ENCODE data around the gene TOX2.
A peak's percentile ranks its signal among the peaks of the same experiment; 100 is the strongest.
"Not testable (repeated sequence)": the region's sequence is repeated elsewhere in the genome, so short reads cannot be mapped to it uniquely, and the experiment has no call there.

The TOX2 gene

DNA sequence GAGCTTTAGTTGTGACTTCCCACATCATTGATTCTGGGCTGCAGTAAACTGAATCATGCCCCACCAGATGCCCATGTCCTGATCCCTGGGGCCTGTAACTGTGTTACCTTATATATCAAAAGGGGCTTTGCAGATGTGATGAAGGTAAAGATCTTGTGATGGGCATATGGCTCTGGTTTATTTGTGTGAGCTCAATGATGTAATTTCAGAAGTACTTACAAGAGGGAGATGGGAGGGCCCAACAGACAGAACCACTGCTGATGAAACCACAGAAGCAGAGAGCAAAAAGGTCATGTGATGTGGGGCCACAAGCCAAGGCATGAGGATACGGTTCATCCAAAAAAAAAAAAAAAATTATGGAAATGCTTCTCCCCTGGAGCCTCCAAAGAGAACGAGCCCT is 118.7 kb downstream of the TOX2 start:
- no peak for DNase-seq (ENCODE audit: low read depth)

DNA sequence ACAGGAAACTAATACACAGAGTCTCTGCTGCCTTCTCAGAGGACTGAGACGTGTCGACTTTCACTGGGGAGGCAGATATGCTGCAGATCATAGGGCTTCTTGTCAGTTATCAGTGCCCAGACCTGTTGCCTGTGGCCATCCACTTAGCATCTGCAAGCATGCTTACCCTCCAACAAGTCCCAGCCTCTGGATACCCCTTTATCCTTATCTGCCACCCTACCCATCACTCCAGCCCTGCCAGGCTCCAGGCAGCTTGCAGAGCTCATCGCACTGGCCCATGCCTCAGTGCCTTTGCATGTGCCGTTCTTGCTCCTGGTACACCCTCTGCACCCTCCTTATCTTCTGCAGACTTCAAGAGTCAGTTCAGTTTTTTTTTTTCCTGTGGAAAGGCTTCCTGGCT is 119.2 kb downstream of the TOX2 start:
- DNase-seq (ENCODE audit: low read depth) = no peak

DNA sequence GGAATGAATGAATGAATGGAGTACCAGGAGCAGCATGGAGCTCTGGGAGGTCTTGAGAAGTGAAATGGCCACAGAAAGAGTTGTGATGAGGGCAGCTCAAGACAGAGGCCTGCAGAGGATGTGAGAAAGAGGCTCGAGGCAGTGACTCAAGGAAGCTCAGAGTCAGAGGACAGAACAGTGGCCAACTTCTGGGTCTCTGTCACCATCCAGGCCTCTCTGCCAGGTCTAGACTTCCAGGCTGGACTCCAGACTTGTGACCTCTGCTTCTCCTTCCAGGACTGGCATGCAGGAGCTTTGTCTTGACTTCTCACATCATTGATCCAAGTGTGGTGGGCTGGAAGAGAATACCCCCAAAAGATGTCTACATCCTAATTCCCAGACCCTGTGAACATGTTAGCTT is 119.8 kb downstream of the TOX2 start:
- DNase-seq (ENCODE audit: low read depth) = no peak

DNA sequence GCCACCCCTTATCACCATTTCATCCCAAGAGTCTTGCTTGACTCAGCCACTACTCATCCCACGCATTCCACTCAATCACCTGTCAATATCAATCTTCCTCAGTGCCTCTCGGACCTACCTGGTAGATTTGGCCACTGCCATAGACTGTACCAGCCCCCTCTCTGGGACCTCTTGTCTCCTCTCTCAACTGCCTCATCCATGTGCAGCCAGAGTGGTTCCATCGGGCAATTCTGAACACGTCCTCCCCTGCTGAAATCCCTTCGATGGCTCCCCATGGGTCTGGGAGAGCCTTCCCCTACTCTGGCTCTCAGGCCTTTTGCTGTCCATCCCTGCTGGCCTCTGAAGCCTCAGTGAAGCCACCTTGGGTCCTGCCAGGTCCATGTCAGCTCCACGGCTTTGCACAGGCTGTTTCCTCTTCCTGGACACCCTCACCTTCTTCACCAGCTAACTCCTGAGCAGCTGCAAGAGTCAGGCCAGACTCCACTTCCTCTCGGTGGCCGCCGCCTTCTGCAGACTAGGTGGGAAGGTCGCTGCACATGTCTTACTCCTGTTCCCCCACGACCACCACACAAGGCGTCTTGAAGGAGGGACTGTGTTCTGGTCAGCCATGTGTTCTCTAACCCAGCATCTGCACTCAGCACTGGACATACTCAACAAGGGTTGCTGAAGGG is 120.4 kb downstream of the TOX2 start:
- no peak for DNase-seq (ENCODE audit: low read depth)

DNA sequence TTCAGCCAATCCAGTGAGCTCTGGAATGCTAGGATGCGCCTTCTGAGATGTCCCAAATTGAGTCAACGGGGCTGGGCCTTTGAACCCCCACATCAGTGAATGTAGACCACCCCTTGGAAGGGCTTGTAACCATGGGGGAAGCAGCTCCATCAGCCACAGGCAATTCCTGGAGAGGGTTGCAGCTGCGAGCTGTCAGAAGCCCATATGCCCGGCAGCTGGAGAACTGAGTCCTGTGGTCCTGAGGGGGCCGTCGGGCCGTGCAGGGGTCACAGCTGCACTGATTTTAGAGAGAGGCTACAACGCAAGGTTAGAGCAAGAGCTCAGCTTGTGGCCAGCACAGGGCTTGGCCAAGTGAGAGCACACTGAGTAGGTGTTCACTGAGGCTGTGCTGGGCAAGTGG is 121.3 kb downstream of the TOX2 start:
- no peak for DNase-seq (ENCODE audit: low read depth)

DNA sequence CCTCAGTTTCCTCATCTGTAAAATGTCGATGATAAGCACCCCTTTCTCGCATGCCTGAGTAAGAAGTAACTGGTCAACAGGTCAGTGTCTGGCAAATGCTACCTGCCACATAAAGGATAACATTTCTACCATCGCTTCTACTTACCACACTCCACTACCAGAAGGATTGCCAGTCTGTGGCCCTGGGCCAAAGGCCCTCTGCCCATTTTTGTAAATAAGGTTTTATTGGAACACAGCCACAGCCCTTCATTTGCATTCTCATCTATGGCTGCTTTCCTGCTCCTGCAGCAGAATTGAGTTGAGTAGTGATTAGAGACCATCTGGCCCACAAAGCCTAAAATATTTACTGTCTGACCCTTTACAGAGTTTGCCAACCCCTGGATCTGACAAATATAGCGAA is 121.8 kb downstream of the TOX2 start:
- no peak for DNase-seq (ENCODE audit: low read depth)

DNA sequence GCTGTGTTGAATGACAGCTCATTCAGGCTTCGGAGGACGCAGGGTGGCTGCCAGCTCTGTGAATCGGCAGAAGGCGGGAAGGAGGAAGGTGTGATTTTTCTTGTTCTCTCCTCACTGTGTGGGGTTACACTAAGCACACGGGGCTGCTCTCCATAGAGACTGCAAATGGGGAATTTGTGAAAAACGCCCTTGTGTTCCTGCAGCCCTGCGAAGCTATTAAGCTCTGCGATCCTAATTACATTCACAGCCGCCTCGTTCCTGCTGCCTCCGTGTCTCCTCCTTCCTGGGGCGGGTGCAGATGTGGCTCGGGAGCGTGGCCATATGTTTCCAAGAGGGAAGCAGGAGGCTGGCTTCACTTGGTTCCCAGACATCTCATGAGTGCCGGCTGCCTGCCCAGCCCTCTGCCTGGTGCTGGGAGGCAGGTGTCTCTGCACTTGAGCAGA is 124.0 kb downstream of the TOX2 start:
- DNase-seq (ENCODE audit: low read depth) = no peak

DNA sequence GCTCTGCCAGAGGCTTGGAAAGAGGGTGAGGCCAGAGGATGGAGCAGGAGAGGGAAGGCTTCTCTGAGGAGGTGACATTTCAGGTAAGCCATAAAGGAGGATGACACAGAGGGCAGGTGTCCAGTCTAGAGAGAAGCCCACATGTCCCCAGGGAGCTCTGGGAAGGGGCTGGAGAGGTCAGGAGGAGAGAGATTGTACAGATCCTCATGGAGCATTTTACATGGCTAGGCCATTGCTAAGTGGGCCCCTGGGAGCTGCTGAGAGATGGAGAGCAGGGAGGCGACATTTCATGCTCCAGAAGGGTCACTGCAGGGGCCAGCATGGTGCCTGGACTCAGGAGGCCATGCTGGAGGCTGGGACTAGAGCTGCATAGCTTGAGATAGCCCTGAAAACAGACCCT is 124.5 kb downstream of the TOX2 start:
- DNase-seq (ENCODE audit: low read depth) = no peak

DNA sequence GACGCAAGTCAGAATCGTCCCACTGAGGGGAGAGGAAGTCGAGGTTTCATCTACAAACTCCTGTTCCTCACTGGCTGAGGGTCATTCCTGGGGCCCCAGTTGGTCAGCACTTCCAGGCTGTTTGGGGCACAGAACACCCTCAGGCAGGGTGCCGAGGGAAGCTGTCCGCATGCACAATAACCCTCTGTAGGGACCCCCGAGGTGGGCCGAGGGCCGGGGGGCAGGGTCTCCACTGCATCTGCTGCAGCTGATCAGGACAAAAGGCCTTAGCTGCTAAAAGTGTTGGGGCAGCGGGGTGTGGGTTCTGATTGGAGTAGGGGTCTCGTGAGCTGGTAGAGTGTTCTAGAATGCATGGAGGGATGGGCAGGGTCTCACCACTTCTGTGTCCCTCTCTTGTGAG is 125.1 kb downstream of the TOX2 start:
- no peak for DNase-seq (ENCODE audit: low read depth)

DNA sequence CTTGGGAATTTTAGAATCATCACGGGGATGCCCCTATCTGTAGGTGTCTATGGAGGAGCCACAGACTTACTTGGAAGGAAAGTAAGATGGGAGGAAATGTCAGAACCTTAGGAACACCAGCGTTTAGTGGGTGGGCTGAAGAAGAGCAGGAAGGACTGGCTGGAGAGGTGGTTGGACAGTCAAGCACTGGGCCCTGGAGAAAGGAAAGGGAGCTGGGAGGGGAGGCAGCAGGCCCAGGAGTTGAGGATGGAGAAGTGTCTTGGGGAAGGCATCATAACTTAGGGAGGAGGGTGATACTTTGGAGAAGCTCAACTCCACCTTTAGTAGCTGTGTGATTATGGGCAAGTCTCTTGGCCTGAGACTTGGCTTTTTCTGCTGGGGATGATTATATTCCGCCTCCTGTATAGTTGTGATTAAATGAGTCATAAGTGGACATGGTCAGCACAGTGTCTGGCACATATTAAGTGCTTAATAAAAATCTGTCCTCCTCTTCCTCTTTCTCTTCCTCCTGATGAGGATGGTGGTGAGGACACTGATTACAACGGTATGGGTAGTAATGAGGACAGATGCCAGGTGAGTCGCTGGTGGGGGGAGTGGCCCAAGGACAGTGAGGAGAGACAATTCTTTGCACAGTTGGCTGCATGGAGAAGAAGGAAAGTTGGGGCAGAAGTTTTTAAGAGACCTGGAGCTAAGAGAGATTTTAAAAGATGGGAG is 125.7 kb downstream of the TOX2 start:
- DNase-seq (ENCODE audit: low read depth) = no peak

DNA sequence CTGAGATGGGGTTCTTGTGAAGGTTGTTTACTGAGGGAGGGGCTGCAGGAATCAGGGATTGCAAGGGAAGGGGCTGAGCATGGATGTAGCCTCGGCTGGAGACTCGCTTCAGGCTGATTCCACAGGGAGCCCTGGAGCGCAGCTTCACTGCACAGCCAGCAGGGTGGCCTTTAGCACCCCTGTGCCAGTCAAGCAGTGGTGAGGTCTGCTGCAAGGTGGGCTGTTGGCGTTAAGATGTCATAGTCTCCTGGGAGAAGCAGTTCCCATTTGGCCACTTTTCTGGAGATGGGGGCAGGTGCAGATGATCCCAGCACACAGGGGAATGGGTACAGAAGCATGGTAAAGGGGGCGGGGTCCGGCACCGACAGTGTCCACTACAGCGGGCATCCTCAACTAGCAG is 126.3 kb downstream of the TOX2 start:
- DNase-seq (ENCODE audit: low read depth) = no peak

DNA sequence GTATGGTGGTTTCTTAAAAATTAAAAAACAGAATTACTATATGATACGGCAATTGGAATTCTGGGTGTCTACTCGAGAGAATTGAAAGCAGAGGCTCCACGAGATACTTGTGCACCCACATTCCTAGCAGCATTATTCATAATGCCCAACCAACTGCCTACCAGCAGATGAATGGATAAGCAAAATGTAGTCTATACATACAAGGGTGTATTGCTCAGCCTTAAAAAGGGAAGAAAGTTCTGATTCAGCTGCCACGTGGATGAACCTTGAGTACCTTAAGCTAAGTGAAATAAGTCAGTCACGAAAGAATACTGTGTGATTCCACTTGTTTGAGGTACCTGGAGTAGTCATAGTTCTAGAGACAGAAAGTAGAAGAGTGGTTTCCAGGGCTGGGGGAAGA is 130.1 kb downstream of the TOX2 start:
- DNase-seq (ENCODE audit: low read depth) = not testable (repeated sequence)

DNA sequence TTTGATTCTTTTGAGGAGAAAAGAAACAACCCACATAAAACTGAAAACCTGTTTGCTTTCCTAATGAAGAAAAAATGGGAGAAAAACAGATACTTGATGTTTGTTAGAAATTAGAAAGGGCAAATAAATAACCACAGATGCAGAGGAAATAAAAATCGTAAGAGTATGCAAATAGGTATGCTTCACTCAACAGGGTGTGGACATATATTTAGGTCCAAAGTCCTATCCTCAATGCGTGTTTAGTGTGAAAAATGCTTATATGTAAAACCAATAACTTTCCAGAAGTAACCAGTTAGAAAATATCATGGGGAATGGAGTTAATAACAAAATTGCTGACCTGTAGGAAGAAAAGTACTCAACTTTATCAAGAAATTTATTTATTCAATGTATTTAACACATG is 135.7 kb downstream of the TOX2 start:
- DNase-seq (ENCODE audit: low read depth) = no peak

DNA sequence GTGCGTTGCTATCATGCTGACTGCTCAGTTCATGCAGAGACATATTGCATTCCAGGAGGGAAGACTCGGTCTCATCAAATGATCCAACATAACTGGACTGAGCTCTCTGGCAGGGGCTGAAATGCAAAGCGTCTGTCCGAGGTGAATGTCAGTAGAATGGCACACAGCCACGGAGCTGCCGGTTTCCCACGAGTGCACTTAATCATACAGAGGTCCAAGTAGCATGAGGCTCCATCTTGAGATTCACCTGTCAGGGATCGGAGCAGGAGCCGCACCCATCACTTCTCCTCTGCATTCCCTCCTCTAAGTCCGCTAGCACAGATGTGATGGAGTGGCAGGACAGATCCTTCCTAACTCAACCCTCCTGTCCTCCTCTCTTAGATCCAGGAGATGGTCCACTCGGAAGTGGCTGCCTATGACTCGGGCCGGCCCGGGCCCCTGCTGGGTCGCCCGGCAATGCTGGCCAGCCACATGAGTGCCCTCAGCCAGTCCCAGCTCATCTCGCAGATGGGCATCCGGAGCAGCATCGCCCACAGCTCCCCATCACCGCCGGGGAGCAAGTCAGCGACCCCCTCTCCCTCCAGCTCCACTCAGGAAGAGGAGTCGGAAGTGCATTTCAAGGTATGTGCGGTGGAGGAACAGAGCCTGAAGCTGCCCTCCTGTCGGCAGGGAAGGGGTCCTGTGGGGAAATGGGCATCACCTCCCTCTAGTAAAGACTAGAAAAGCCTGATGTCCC is 136.4 kb downstream of the TOX2 start:
- no peak for DNase-seq (ENCODE audit: low read depth)

DNA sequence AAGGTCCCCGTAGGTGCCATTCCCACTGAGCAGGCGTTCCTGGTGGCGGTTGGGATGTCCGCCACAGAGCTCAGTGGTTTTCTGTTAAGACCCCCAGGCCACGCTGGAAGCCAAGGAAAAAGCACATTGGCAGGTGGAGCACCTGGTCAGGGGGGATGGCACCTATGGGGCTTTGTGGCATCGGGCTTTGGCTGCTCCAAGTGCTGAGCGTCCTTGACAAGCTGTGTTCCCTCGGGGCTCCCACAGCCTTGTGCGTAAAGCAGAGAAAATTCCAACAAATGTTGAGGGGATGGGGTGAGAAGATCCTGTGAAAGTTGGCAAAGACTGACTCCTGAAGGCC is 137.0 kb downstream of the TOX2 start:
- DNase-seq (ENCODE audit: low read depth) = no peak

DNA sequence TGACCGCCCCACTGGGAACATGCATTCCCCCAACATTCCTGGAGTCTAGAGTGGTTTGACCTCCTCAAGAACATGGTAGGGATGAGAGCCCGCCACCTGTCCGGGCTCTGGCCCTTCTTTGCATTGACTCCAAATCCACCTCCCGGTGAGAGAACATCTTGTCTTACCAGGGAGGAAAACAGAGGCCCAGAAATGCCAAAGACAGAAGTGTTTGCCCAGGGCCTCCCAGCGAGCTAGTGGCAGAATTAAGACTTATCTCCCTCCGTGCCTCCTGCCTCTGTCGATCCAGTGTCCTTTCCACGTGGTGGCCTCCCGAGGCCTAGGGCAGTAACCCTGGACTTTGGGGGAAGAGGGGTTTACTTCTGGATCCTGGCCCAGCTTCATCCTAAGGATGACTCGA is 137.5 kb downstream of the TOX2 start:
- DNase-seq (ENCODE audit: low read depth) = no peak

DNA sequence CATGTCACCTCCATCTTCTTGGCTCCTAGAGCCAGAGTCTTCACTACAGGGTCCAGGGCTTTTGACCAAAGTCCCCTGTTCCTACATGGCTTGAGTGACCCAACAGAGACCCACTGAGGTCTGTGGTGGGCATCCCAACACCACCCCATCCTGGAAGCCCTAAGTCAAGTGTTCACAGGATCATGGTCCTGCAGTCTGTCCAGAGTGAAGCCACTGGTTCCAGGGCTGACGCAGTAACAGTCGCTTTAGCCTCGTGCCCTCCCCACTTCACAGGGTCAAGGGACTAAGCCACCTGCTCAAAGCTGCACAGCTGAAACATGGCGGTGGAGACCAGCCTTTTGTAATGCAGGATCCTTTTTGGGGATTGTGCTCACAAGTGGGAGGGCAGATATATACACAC is 138.4 kb downstream of the TOX2 start:
- DNase-seq (ENCODE audit: low read depth) = no peak

DNA sequence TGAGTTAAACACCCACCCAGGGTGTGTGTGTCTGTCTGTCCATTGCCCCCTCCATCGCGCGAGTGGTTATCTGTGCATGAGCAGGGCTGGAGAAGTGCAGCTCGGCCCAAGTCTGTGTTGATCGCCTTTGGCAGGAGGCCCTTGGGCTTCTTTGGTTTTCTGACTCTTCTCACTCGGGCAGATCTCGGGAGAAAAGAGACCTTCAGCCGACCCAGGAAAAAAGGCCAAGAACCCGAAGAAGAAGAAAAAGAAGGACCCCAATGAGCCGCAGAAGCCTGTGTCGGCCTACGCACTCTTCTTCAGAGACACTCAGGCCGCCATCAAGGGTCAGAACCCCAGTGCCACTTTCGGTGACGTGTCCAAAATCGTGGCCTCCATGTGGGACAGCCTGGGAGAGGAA is 139.5 kb downstream of the TOX2 start:
- DNase-seq (ENCODE audit: low read depth) = no peak

DNA sequence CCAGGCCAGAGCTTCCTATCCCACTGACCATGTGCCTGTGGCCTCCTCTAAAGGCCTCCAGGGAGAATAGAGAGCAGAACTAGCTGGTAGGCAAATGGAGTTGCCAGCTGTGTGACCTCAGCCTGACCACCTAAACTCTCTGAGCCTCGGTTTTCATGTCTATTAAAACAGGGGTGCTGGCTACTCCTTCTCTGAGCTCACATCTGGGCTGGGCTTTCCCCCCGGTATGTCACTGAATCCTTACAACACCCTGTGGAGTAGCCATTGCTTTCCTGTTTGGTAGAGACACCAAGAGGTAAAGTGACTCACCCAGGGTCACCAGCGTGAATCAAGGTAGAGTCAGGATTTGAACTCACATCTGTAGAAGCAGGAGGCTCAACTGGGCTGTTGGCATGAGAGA is 140.2 kb downstream of the TOX2 start:
- no peak for DNase-seq (ENCODE audit: low read depth)

DNA sequence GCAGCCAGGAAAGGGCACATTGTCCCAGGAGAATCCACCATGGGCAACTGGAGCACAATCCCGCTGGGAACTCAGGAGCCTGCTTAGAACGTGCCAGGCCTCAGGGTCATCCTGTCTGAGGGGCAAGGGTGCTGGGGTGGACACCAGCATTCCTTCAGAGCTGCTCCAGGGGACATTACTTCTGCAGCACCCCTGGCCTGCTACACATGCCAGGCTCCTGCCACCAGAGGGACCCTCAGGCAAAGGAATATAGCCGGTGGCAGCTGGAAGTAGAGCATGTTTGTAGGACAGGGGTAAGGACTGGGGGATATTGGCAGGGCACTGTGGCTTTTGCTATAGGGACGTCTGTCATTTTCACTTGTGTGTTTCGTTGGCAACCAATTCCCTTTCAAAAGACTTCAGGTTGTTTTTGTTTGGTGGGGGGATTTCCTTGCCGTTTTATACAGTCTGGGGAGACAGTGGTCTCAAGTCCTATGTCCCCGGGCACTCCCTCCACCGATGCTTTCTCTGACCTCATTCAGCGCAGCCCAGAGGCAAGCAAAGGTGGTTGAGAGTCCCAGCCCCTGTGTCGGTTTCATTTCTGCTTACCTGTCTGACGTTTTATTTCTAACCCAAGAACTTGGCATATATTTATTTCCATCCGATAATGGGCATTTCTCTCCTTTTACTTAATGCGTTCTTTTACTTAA is 141.5 kb downstream of the TOX2 start:
- DNase-seq (ENCODE audit: low read depth) = peak; percentile 33

DNA sequence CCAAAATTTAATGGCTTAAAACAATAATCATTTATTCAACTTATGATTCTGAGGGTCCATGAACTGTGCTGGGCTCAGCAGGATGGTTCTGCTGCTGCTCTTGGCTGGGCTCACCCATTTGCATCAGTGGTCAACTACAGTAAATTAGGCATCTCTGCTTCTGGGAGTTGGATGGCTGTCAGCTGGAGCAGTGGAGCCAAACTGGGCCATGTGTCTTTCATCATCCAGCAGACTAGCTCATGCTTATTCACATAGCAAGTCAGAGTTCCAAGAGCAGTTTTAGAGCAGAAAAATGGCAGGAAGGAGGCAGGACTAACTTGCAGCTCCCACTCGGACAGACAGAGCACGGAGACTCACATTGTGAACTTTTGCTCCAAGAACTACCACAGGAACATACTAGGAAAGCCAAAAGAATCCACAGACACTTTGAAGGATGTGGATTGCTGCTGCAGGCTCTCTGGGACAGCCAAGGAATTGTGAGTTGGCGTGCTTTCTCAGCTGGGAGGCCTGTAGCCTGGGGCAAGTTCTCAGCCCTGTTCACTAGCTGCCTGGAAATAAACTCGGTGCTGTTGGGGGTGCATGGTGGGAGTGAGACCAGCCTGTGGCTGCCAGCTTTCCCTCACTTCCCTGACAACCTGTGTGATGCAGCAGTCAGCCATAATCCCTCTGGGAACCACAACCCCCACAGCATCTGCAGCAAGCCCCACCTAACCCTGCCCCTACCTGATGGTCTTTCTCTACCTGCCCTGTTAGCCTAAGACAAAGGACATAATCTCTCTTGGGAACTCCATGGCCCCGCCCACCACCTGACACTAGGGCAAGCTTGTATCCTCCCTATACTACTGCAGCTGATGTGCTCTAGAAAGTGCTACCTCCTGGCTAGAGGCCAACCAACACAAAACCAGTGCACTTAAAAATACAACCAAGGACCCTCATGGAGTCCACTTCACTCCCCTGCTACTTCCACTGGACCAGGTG is 143.3 kb downstream of the TOX2 start:
- DNase-seq (ENCODE audit: low read depth) = no peak
